IMR-90 (cell line): ENCODE results near the gene KCNMA1. TPM values are rescaled to one million over a fixed set of nuclear protein-coding genes. Genes with fewer than 3 reads are reported as not detected.

Experiments
- ATAC-seq: fragments of 200-7000 bp; cut with Tn5 transposase; 2 replicates; pipeline ENCODE4 v1.9.1; 2020; ENCODE audit warnings: low read depth, mild to moderate bottlenecking, moderate library complexity
- BruUV-seq: library from RNA; stranded (reverse); fragments of 400-500 nt; replicated peaks from 2 replicates; lab custom pipeline; 2021; lab: Mats Ljungman, UMichigan
- CTCF ChIA-PET: fragments of 300-600 bp; formaldehyde crosslinking; extraction: SDS; loops from one replicate; lab custom pipeline; 2021; ENCODE audit warnings: antibody characterized with exemption; lab: Yijun Ruan, JAX
- POLR2A ChIA-PET: fragments of 300-600 bp; sonication (Branson Sonifier 250); formaldehyde crosslinking; loops from one replicate; lab custom pipeline; 2022; ENCODE audit warnings: antibody characterized with exemption; ENCODE audit not compliant: unreplicated experiment; lab: Charles Lee
- DNase-seq: peaks from one replicate; pipeline ENCODE4 v3.0.0; 2013
- H2AFZ ChIP-seq: replicated peaks from 2 replicates; pipeline ENCODE3; 2013; ENCODE audit warnings: low read length, mild to moderate bottlenecking; ENCODE audit not compliant: poor library complexity
- H2AK5ac ChIP-seq: 2 replicates; pipeline ENCODE4 v1.6.1; 2013; ENCODE audit warnings: low read depth, low read length, inconsistent platforms
- H2AK9ac ChIP-seq: replicated peaks from 2 replicates; pipeline ENCODE3; 2013; ENCODE audit warnings: mild to moderate bottlenecking, low read depth, low read length, moderate library complexity; ENCODE audit not compliant: poor library complexity
- H2BK120ac ChIP-seq: 2 replicates; pipeline ENCODE4 v1.6.1; 2013; ENCODE audit warnings: low read depth, low read length, inconsistent platforms
- H2BK15ac ChIP-seq: 3 replicates; pipeline ENCODE4 v1.6.1; 2013; ENCODE audit warnings: low read depth, low read length, inconsistent platforms
- H2BK20ac ChIP-seq: 2 replicates; pipeline ENCODE4 v1.6.1; 2013; ENCODE audit warnings: low read depth, mild to moderate bottlenecking, inconsistent platforms, low read length, moderate library complexity
- H2BK5ac ChIP-seq: 2 replicates; pipeline ENCODE4 v1.6.1; 2013; ENCODE audit warnings: mild to moderate bottlenecking, low read depth, low read length, inconsistent platforms; ENCODE audit not compliant: poor library complexity, severe bottlenecking
- H3K14ac ChIP-seq: replicated peaks from 2 replicates; pipeline ENCODE4 v1.6.1; 2013; ENCODE audit warnings: low read depth, low read length, inconsistent platforms
- H3K18ac ChIP-seq: 2 replicates; pipeline ENCODE4 v1.6.1; 2013; ENCODE audit warnings: low read depth, low read length, control low read depth
- H3K23ac ChIP-seq: 2 replicates; pipeline ENCODE4 v1.6.1; 2013; ENCODE audit warnings: low read depth, low read length, inconsistent platforms
- H3K27ac ChIP-seq: 2 replicates; pipeline ENCODE4 v1.5.1; 2013; ENCODE audit warnings: mild to moderate bottlenecking, control low read depth, low read length; ENCODE audit not compliant: insufficient read depth
- H3K27me3 ChIP-seq: 2 replicates; pipeline ENCODE4 v1.6.1; 2013; ENCODE audit warnings: low read length; ENCODE audit not compliant: control insufficient read depth, insufficient read depth
- H3K36me3 ChIP-seq: 2 replicates; pipeline ENCODE4 v1.6.1; 2013; ENCODE audit warnings: low read length, mixed read lengths; ENCODE audit not compliant: control insufficient read depth, insufficient read depth
- H3K4ac ChIP-seq: 2 replicates; pipeline ENCODE4 v1.6.1; 2013; ENCODE audit warnings: low read depth, low read length, inconsistent platforms
- H3K4me1 ChIP-seq: 2 replicates; pipeline ENCODE4 v1.6.1; 2013; ENCODE audit warnings: low read length, mixed read lengths; ENCODE audit not compliant: control insufficient read depth, insufficient read depth
- H3K4me2 ChIP-seq: 2 replicates; pipeline ENCODE4 v1.6.1; 2013; ENCODE audit warnings: low read depth, mild to moderate bottlenecking, control low read depth, low read length, moderate library complexity
- H3K4me3 ChIP-seq: 2 replicates; pipeline ENCODE4 v1.5.1; 2013; ENCODE audit warnings: low read depth, mild to moderate bottlenecking, control low read depth, low read length, moderate library complexity; ENCODE audit not compliant: insufficient read depth
- H3K56ac ChIP-seq: 2 replicates; pipeline ENCODE4 v1.6.1; 2013; ENCODE audit warnings: low read length, inconsistent platforms; ENCODE audit not compliant: insufficient read depth; ENCODE audit errors: extremely low read depth
- H3K79me1 ChIP-seq, 2 experiments: 2 replicates each; pipeline ENCODE4 v1.6.1; 2013; ENCODE audit warnings: low read length in 2 of 2, inconsistent platforms in 1 of 2, low read depth in 1 of 2
- H3K9ac ChIP-seq: 2 replicates; pipeline ENCODE4 v1.6.1; 2013; ENCODE audit warnings: low read depth, low read length, control low read depth
- H3K9me1 ChIP-seq: 2 replicates; pipeline ENCODE4 v1.6.1; 2013; ENCODE audit warnings: low read length, inconsistent platforms; ENCODE audit not compliant: insufficient read depth
- H3K9me3 ChIP-seq: 2 replicates; pipeline ENCODE4 v1.6.1; 2013; ENCODE audit warnings: low read length; ENCODE audit not compliant: control insufficient read depth, insufficient read depth
- H4K20me1 ChIP-seq: 2 replicates; pipeline ENCODE4 v1.6.1; 2013; ENCODE audit warnings: low read length, inconsistent platforms; ENCODE audit not compliant: insufficient read depth
- H4K5ac ChIP-seq: 2 replicates; pipeline ENCODE4 v1.6.1; 2013; ENCODE audit warnings: mild to moderate bottlenecking, low read depth, low read length, control low read depth
- H4K8ac ChIP-seq, 2 experiments: 2 replicates each; pipeline ENCODE4 v1.6.1; 2013; ENCODE audit warnings: low read depth in 2 of 2, low read length in 2 of 2, control low read depth in 1 of 2, inconsistent platforms in 1 of 2
- H4K91ac ChIP-seq: 2 replicates; pipeline ENCODE4 v1.6.1; 2013; ENCODE audit warnings: low read depth, low read length, inconsistent platforms; ENCODE audit not compliant: insufficient read depth
- BHLHE40 ChIP-seq: fragments of 150-350 bp; IDR thresholded peaks from 2 replicates; pipeline ENCODE4 v1.6.1; 2016; ENCODE audit warnings: mild to moderate bottlenecking, low read depth, low read length
- CEBPB ChIP-seq: IDR thresholded peaks from 2 replicates; pipeline ENCODE4 v1.6.1; 2012; ENCODE audit warnings: low read depth, low read length, improper control_type of control experiment
- MAFK ChIP-seq: IDR thresholded peaks from 2 replicates; pipeline ENCODE4 v1.6.1; 2012; ENCODE audit warnings: low read depth, low read length, improper control_type of control experiment
- POLR2A ChIP-seq: IDR thresholded peaks from 2 replicates; pipeline ENCODE4 v1.6.1; 2012; ENCODE audit warnings: mild to moderate bottlenecking, low read depth, low read length
- SMC3 ChIP-seq: fragments of 150-350 bp; IDR thresholded peaks from 2 replicates; pipeline ENCODE4 v1.6.1; 2016; ENCODE audit warnings: low read depth, mild to moderate bottlenecking, antibody characterized with exemption, low read length, moderate library complexity
- WGBS, 2 experiments: methylation state at CpG; one replicate each; pipeline versions ENCODE4 v1.1.5 to v1.1.7; 2013; ENCODE audit warnings: missing lambda C conversion rate in 2 of 2; ENCODE audit not compliant: insufficient read length in 1 of 2; ENCODE audit errors: extremely low coverage in 2 of 2; 5-methylcytosine and 5-hydroxymethylcytosine counted together
- dilution Hi-C: fragments of 300-500 bp; cut with HindIII; formaldehyde crosslinking; loops from one replicate; pipeline ENCODE4 v1.14.3; 2018; ENCODE audit warnings: low sequenced_read_pairs; ENCODE audit not compliant: unreplicated experiment
- in situ Hi-C: fragments of 300-500 bp; cut with MboI; formaldehyde crosslinking; loops from 3 replicates; pipeline ENCODE4 v1.14.3; 2019; ENCODE audit warnings: low sequenced_read_pairs, inconsistent platforms, mixed read lengths
- intact Hi-C: fragments of 100-400 bp; cut with micrococcal nuclease; formaldehyde crosslinking; loops from 2 replicates; pipeline ENCODE4 v1.10.0; 2022
- polyA plus RNA-seq, 3 experiments: library from polyadenylated mRNA; depleted of rRNA; stranded (reverse); fragments of >200 nt; gene quantifications; 2 replicates each; pipeline ENCODE4 v1.2.3, GENCODE V29; 2012; ENCODE audit warnings: low replicate concordance in 1 of 3
- total RNA-seq: library from RNA; depleted of rRNA; stranded (reverse); fragments of >200 nt; gene quantifications from 2 replicates; pipeline ENCODE4 v1.2.3, GENCODE V29; 2012
- TF ChIP-seq, protein P1 (sequence below): conservative IDR thresholded peaks from 2 replicates; pipeline ENCODE4 v1.5.1; 2012; ENCODE audit warnings: mild to moderate bottlenecking, low read depth, low read length, improper control_type of control experiment
- TF ChIP-seq, protein P2 (sequence below): fragments of 150-350 bp; IDR thresholded peaks from 2 replicates; pipeline ENCODE4 v1.6.1; 2017; ENCODE audit warnings: mild to moderate bottlenecking, antibody characterized with exemption, low read length, low read depth
- TF ChIP-seq, protein P3 (sequence below): fragments of 150-350 bp; IDR thresholded peaks from 2 replicates; pipeline ENCODE4 v1.6.1; 2016; ENCODE audit warnings: low read depth, mild to moderate bottlenecking, low read length, moderate library complexity, borderline replicate concordance

KCNMA1 gene
- total and polyA plus RNA-seq, 2 of the 4 experiments (the other 2 are of a cell fraction), result 25.6 to 29.6 TPM

DNA sequence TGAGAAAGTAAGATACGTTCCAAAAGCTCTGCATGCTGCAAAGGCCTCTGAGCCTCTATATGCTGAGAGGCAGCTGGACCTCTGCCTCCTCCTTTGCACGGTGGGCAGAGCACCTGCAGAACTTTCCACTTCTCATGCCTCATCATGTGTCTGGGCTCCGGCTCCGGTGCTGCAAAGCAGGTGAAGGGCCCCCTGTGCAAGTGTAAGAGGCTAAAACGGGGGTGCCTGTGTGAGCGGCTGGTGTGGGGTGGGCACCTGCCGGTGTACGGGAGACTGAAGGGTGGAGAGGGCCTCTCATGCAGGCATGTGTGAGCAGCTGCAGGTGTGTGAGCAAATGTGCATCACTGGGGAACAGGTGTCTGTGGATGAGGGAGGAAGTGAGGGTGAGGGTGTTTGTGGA is 121.0 kb downstream of the KCNMA1 start:
- no peak overlapping the region for H2BK5ac ChIP-seq
- no TSS peak for BruUV-seq
- DNase-seq (no peak), ATAC-seq (no peak)
- no peak overlapping the region for H3K14ac ChIP-seq
- H3K4me3 ChIP-seq, result no peak overlapping the region
- 82% methylated on average over 3 of the region's 8 CpGs; no CpG with 5 or more reads in 1 of the 2 experiments for WGBS, 2 experiments
- no peaks in the 10 kb centered on the region for H3K9me3 ChIP-seq
- no peak overlapping the region for H2BK20ac ChIP-seq
- H2BK120ac ChIP-seq, result no peak overlapping the region
- no peak overlapping the region for H2BK15ac ChIP-seq
- no peak overlapping the region for H3K4me2 ChIP-seq
- H4K5ac ChIP-seq, result no peak overlapping the region
- H3K27ac ChIP-seq, result no peak overlapping the region
- H3K9ac ChIP-seq, result no peak overlapping the region
- dilution Hi-C loops, result no loop called here
- H4K8ac ChIP-seq, result no peak overlapping the region
- no peak overlapping the region for H3K4ac ChIP-seq
- no peaks in the 10 kb centered on the region for H4K20me1 ChIP-seq
- peaks cover 21% of the 10 kb centered on the region for H3K9me1 ChIP-seq
- CTCF ChIA-PET, result interaction anchor here (0.6 kb wide), 1 partner anchor 92 kb away, joined by 4 read pairs; no protein-coding TSS in a partner anchor
- no peak overlapping the region for H4K91ac ChIP-seq
- no peak overlapping the region for H3K23ac ChIP-seq
- TF ChIP-seq, protein P1, sequence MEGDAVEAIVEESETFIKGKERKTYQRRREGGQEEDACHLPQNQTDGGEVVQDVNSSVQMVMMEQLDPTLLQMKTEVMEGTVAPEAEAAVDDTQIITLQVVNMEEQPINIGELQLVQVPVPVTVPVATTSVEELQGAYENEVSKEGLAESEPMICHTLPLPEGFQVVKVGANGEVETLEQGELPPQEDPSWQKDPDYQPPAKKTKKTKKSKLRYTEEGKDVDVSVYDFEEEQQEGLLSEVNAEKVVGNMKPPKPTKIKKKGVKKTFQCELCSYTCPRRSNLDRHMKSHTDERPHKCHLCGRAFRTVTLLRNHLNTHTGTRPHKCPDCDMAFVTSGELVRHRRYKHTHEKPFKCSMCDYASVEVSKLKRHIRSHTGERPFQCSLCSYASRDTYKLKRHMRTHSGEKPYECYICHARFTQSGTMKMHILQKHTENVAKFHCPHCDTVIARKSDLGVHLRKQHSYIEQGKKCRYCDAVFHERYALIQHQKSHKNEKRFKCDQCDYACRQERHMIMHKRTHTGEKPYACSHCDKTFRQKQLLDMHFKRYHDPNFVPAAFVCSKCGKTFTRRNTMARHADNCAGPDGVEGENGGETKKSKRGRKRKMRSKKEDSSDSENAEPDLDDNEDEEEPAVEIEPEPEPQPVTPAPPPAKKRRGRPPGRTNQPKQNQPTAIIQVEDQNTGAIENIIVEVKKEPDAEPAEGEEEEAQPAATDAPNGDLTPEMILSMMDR, result no peak
- no peak for TF ChIP-seq BHLHE40
- TF ChIP-seq POLR2A, result no peak
- no peak for TF ChIP-seq SMC3
- TF ChIP-seq CEBPB, result no peak
- TF ChIP-seq, protein P2, sequence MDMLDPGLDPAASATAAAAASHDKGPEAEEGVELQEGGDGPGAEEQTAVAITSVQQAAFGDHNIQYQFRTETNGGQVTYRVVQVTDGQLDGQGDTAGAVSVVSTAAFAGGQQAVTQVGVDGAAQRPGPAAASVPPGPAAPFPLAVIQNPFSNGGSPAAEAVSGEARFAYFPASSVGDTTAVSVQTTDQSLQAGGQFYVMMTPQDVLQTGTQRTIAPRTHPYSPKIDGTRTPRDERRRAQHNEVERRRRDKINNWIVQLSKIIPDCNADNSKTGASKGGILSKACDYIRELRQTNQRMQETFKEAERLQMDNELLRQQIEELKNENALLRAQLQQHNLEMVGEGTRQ, result no peak
- TF ChIP-seq, protein P3, sequence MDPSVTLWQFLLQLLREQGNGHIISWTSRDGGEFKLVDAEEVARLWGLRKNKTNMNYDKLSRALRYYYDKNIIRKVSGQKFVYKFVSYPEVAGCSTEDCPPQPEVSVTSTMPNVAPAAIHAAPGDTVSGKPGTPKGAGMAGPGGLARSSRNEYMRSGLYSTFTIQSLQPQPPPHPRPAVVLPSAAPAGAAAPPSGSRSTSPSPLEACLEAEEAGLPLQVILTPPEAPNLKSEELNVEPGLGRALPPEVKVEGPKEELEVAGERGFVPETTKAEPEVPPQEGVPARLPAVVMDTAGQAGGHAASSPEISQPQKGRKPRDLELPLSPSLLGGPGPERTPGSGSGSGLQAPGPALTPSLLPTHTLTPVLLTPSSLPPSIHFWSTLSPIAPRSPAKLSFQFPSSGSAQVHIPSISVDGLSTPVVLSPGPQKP, result no peak
- no peak for TF ChIP-seq MAFK
- in situ Hi-C loops, result no loop called here
- no peak overlapping the region for H2AFZ ChIP-seq
- H3K36me3 ChIP-seq, result no peaks in the 10 kb centered on the region
- peaks cover 17% of the 10 kb centered on the region for H3K4me1 ChIP-seq
- POLR2A ChIA-PET, result no interaction called here
- H3K79me1 ChIP-seq, result peaks cover 0 to 27% of the 10 kb centered on the region in 2 experiments; a peak in 3 of 4 replicates
- intact Hi-C loops, result no loop called here
- no peak overlapping the region for H3K18ac ChIP-seq
- H2AK5ac ChIP-seq, result no peak overlapping the region
- no peaks in the 10 kb centered on the region for H3K27me3 ChIP-seq
- H3K56ac ChIP-seq, result no peak overlapping the region
- H2AK9ac ChIP-seq, result no peak overlapping the region
